GM19025 (cell line): ENCODE measurements around the gene BICDL2.

Experiments
- ATAC-seq: cut with Tn5 transposase; IDR thresholded peaks from one replicate; pipeline ENCODE4 v1.9.1; 2021; ENCODE audit warnings: mild to moderate bottlenecking, low read depth, moderate library complexity; ENCODE audit not compliant: unreplicated experiment

The BICDL2 gene

DNA sequence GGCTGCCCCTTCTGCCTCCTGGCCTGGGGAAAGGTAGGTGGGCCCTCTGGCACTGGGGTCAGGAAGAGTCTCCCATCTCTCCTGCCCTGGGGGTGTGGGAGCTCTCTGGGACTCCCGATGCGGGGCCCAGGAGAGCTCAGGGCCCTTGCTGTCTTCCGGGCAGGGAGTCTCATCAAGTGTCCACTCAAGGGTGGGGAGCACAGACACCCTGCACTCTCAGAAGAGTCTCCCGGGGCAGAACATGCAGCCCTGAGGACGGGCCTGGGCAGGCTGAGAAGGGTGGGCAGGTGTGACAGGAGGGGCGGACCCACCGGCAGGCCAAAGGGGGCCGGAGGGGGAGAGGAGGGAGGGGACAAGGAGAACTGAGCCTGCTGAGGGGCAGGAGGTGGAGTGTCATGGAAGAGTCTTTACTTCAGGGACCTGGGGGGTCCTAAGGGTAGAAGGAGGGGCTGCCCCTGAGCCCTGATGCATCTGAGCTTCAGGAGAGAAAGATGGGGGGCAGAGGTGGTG lies 48.1 kb downstream of the BICDL2 start:
- ATAC-seq, result no peak

DNA sequence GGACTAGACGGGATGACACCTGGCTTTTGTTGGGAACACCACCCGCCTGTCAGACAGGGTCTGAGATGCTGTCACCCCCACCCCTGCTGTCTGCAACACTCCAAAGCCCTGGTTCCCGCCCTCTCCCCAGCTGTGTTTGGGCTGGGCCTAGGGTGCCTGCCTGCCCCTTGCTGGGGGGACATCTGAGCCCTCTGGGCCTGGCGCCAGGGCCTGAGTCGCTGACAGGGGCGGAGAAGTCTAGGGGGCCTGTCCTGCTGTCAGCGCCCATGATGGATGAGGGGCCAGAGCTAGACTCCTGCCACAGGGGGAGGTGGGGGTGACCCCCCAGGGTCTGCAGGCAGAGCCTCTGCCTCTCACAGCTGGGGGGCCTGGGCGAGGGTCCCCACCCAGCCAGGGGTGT lies 48.9 kb downstream of the BICDL2 start:
- no peak for ATAC-seq

DNA sequence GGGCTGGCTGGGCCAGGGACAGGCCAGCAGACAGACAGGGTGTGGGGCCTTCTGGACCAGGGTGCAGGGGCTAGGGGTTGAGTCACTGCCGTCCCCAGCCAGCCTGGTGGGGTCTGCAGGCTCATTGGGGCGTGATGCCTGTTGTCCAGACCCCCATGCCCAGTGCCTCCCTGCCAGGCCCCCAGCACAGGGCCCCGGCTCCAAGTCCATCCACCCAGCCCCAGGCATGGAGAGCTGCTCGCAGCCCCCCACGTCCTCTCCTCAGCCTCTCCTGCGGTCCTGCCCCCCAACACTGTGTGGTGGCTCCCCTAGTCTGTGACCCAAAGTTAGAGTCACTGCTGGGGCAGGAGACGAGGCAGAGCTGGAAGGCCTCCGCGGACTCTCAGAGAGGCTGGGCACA lies 49.5 kb downstream of the BICDL2 start:
- ATAC-seq, result no peak

DNA sequence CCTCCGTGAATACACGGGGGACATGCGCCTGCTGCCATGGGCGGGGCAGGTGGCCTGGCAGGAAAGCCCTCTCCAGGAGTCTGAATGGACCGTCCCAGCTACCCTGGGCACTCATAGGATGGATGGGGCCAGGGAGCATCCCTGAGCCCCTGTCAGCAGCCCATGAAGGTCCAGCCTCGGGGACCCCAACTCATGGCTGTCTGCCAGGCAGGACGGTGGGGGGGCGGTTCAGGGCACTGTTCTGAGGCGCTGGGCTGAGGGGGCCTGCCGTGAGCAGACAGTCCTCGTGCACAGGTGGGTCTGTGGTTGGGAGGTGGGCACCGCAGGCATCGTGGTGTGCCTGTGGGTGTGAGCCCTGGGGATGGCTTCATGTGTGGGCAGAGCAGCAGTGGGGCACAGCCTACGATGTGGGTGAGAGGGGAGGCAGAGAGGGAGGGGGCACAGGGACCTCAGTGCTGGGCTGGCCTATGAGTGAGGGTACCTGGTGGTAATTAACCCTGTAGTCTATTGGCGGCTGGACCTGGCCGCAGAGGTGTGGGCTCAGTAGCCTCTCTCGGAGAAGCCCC lies 50.0 kb downstream of the BICDL2 start:
- no peak for ATAC-seq

DNA sequence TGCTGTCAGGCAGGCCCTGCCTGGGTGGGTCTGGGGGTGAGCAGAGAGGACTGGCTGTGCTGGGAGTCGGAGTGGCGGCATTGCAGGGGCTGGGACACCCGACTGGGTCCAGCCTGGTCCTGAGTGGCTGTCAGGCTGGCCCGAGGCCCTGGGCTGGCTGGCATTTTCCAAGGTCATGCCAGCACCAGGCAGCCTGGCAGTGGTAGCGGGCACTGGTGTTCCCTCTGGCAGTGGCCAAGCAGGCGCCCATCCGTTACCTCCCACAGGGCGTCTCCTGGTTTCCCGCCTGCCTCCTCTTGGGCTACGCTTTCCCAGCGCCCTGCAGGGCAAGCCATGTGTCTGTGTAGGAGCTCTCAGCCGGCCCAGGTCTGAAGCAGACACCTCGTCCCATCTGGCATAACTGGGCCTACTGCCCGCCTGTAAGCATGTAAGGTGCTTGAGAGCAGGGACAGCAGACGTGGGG lies 50.8 kb downstream of the BICDL2 start:
- no peak for ATAC-seq

DNA sequence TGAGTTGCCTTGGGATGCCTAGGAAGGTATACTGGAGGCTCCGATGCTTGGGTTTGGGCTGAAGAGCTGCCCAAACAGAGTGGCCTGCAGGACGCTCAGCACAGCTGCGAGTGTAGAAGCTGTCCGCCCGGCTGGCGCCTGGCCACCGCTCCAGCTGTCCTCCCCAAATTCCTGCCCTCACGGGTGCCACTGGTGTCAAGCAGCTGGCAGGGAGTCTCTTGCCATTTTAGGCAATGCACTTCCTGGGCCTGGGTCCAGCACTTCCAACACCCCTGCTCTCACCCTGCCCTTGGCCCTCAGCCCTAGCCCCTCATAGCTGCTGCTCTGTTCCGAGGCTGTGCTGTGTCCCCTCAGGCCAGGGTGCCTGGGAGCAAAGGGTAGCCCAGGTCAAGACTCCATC lies 51.3 kb downstream of the BICDL2 start:
- no peak for ATAC-seq

DNA sequence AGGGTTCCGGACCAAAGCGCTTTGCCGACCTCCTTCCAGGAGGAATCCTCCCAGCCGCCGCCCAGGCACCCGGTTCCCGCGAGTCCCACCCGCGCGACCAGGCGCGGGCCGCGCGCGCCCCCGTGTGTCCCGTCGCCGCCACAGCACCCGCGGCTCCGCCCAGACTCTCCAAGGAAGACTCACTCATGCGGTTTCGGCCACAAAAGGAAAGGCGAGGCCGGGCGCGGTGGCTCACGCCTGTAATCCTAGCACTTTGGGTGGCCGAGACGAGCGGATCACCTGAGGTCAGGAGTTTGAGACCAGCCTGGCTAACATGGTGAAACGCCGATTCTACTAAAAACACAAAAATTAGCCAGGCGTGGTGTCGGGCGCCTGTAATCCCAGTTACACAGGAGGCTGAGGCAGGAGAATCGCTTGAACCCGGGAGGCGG lies 53.0 kb downstream of the BICDL2 start:
- peak; percentile 32 for ATAC-seq

DNA sequence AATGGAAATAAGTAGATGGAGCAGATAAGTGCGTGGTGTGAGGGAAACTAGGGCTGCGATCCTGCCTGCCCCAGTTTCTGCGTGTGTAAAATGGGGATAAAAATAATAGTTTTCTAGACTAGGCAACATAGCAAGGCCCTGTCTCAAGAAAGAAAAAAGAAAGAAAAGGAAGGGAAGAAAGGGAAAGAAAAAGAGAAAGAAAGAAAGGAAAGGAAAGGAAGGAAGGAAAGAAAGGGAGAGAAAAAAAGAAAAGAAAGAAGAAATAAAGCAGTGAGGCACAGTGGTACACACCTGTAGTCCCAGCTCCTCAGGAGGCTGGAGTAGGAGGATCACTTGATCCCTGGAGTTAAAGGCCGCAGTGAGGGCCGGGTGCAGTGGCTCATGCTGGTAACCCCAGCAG lies 54.3 kb downstream of the BICDL2 start:
- ATAC-seq, result no peak

DNA sequence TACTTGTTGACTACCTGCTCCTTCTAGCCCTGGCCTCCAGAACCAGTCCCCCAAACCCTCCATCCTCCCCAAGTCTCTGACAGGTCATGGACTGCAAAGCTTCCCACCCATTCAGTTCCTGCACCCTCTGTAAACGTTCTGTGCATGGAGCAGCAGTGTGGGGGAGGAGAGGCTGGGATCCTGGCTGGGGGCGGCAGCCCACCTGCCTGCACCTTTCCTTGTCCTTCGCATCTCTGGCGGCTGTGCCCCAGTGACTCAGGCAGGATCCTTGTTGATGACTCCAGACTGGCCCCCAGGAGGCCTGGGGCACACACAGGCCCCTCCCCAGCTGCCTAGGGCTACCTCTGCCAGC lies 54.9 kb downstream of the BICDL2 start:
- no peak for ATAC-seq

DNA sequence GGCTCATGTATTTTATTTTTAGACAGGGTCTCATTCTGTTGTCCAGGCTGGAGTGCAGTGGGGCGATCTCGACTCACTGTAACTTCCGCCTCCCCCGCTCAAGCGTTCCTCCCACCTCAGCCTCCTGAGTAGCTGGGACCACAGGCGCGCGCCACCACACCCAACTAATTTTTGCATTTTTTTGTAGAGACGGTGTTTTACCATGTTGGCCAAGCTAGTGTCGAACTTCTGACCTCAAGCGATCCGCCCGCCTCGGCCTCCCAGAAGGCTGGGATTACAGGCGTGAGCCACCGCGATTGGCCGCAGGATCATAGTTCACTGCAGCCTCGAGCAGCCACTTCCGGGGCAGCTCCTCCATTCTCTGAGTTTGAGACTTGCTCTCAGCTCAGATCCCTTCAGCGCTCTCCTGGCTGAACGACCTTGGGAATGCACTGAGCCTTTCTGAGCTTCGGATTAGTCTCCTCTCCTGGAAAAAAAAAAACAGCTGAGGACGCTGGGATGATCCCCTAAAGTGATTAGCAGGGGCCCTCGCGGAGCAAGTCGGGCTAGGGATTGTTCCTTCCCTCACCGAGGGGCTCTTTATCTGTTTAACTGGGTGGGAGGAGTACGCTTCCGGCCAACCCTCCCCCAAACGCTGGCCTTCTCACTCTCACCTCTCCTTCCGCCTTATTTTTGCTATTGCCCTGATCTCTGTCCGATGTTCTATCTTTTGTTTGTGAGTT lies 55.4 kb downstream of the BICDL2 start:
- no peak for ATAC-seq

DNA sequence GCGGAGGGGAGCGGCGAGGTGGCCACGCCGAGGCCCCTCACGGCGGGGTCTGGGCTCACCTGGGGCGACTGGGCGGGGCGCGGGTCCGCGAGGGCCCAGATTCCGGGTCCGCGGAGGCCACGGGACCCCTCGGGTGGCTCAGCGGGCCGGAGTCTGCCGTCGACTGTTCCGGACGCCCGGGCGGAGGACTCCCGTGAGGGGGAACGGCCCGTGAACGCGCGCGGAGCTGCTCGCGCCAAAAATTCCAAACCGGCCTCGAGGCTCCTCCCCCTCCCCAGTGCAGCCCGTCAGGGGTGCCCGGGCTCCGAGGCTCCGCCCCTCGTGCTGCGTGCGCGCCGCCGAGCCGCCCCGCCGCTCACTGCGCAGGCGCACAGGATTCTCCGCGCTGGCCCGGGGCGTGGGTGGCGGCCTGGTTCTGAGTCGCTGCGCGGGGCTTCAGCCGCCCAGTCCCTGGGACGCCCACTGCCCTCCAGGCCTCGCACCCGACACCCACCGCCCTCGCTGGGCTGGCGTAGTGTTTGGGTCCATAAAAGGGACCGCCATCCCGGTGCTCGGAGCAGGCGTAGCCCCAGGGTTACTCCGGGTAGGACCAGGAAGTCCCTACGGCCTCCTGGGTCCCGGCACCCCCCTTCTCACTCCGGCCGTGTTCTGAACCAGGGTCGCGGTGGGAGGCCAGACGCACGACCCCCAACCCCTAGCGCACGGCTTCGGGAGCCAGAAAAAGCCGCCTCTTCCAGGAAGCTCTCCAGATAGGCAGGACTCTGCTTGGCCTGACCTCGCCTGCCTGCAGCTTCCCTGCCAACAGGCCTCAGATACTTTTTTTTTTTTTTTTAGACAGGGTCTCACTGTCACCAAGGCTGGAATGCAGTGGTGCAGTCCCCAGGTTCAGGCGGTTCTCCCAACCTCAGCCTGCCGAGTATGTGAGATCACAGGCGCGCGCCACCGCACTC lies 56.2 kb downstream of the BICDL2 start, which contains the start of gene PKMYT1:
Gene PKMYT1, minus strand, starts transcription at position 220 of the 950 bp plus-strand sequence. CDS start 789 bp downstream, outside the sequence.
- peak; percentile 75 for ATAC-seq

DNA sequence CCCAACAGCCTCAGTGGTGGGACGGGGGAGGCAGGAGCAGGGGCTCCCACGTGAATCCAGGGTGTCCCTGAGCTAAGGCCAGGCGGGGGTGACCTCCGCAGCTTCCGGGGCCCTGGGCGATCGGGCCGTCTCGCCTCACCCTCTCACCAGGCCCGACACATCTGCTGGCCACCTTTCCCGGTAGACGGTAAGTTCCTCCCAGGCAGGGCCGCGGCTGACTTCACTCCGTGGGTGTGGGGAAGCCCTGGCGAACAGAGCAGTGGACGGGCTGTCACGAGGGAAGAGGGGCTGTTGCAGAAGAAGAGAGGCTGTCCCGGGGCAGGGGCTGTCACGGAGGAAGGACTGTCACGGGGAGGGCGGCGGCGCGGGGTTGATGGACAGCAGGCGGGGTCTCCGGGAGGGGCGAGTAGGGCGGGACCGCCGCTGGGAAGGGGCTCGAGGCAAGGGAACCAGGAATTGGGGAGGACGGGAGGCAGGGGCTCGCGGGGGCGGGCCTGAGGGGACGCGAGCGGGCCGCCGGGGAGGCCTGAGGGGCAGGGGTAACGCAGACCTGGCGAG lies 57.0 kb downstream of the BICDL2 start:
- ATAC-seq, result no peak
